Gastroesophageal sphincter (tissue), 3 donors: ENCODE measurements around the gene ATE1.

ENCODE experiments used
- CTCF ChIP-seq, 4 experiments: fragments of 200-600 bp in 2 of 4; fragments of 450-650 bp in 2 of 4; sonication (generic) in 1 of 4; IDR thresholded peaks; one replicate each; pipeline ENCODE4 v1.5.1; 2017 to 2019; ENCODE audit warnings: antibody characterized with exemption in 4 of 4, mild to moderate bottlenecking in 2 of 4, moderate library complexity in 2 of 4
- EP300 ChIP-seq: sonication (generic); formaldehyde crosslinking; IDR thresholded peaks from one replicate; pipeline ENCODE4 v1.6.1; 2017; ENCODE audit warnings: antibody characterized with exemption, mild to moderate bottlenecking
- POLR2A ChIP-seq, 2 donors: fragments of 450-650 bp; IDR thresholded peaks; one replicate each; pipeline ENCODE4 v1.6.1; 2017; ENCODE audit warnings: antibody characterized with exemption in 2 of 2, mild to moderate bottlenecking in 2 of 2, moderate library complexity in 1 of 2

DNA sequence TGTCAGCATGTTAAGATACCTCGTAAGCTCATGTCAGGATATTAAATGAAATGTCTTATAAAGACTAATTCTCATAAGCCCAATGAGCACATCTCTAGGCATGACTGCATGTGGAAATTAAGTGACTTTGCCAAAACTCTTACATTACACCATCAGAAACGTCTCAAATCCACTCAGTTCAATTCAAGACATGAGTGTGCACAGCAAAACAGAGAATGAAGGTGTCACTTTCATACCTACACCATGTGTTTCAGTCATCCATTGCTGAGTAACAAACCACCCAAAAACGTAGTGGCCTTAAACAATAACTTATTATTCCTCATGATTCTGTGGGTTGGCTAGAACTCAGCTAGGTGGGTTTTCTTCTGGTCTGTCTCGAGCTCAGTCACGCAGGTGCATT, 99.8 kb downstream of the ATE1 start:
- TF ChIP-seq CTCF (IDR thresholded peaks at IDR 0.05) = no peak
- TF ChIP-seq POLR2A (IDR thresholded peaks at IDR 0.05) = no peak
- TF ChIP-seq EP300 = no peak
